HG03097 (cell line): Measurements from ENCODE around the gene DIP2B.
"Not testable (repeated sequence)": the region's sequence is repeated elsewhere in the genome, so short reads cannot be mapped to it uniquely, and the experiment has no call there.

Source experiments
- ATAC-seq: cut with Tn5 transposase; IDR thresholded peaks from one replicate; pipeline ENCODE4 v1.9.1; 2021; ENCODE audit not compliant: unreplicated experiment, low FRiP score

DIP2B gene

DNA sequence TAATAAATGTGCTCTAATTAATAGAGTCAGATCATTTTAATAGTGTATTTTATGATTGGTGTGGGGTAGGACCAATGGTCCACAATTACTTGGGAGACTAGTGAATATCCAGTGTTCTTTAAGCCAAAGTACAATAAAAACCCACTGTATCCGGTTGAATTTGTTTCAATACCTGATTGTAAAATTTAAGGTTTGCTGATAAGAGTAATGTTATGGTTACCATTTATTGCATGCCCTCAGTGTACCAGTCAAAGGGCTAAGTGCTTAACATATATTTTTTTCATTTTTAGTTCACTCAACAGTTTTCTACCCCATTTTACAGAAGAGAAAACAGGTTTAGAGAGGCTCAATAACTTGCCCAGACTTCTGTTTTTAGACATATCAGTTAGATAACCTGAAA, 161.2 kb downstream of the DIP2B start:
- ATAC-seq, result no peak

DNA sequence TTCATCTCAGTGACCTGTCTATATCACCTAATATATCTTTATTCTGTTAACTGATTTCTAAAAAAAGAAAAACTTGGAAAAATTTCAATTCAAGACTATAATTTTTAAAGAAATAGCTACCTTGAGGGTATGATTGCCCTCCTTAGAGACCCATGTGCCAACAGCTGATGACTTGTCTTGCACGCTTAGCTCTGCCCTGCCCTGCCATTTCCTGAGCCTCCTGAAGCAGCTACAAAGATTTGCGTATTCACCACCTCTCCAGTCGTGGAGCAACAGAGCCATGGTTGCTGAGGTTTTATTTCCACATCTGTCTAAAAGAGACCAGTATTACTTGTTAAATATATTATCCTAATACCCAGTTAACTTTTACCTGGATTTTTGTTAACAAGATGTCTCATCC, 167.4 kb downstream of the DIP2B start:
- no peak for ATAC-seq

DNA sequence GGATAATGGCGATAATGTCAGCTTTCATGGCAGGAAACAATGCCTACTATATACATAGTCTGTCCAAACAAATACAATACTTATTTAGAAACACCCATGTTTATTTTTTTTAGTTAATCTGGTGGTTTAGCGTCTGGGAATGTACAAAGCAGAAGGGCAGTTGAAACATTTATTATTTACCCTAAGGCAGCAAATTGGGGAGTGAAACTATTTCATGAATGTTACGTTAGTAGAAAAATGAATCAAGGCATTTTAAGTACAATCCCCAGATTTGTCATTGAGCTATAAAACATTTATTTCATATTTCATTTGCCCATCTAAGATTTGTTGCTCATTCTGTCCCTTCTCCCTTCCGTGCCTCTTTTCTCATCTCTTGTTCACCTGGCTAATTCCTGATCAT, 172.0 kb downstream of the DIP2B start:
- no peak for ATAC-seq

DNA sequence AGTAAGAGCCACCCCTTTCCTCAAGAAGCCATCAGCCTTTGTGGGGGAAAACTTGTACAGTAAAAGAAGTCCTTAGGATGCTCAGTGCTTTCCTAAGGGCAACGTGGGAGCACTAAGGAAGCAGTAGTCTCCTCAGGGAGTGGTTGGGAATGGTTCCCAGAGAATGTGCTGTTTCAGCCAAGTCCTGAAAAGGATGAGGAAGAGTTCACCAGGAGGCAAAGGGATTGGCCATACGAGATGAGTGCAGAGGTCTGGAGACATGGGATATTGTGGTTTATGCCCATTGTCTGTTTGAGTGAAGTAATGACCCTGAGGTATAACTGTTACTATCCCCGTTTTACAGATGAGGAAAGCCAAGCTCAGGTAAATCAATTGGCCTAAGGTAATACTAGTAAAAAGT, 173.1 kb downstream of the DIP2B start:
- no peak for ATAC-seq

DNA sequence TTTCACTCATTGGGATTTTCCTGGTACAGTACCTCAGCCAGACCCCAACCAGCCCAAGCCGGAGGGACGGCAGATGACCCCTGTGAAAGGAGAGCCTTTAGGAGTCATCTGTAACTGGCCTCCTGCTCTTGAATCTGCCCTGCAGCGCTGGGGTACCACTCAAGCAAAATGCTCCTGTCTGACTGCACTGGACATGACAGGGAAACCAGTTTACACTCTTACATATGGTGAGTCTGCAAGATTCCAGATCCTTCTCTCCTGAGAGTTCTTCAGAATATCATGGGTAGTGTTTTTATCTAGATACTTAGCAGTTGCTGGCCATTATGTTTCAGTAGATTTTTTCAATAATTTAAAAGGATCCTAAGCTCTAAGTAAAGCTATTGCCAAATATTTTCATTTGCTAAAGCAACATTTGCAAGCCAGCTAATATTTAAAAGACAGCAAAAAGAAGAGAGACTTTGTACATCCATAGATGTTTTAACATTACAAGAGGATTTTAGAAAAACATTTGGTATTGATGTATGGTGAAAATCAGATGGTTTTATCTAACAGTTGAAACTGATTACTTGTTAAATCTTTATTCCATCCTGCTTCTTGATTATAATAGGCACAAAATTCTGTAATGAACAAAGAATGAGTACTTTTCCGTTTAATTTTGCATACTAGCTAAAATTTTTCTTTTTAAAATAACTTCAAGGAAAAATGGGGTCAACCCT, 174.0 kb downstream of the DIP2B start:
- ATAC-seq, result no peak

DNA sequence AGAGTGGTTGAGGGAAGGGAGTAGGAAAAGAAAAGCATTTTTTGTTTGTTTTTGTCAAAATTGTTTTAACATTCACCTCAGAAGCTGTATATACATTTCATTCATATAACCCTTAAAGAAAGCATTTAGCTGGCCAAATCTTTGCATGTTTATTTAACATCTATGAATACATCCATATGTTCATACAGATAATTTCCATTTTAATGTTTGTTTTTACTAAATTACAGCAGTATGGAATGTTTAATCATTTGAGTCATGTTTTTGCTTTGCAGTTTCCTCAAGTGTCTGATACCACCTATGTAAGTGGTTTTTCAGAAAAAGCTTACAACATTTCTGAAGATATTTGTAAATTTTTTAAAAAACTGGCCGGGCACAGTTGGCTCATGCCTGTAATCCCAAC, 174.8 kb downstream of the DIP2B start:
- ATAC-seq, result no peak

DNA sequence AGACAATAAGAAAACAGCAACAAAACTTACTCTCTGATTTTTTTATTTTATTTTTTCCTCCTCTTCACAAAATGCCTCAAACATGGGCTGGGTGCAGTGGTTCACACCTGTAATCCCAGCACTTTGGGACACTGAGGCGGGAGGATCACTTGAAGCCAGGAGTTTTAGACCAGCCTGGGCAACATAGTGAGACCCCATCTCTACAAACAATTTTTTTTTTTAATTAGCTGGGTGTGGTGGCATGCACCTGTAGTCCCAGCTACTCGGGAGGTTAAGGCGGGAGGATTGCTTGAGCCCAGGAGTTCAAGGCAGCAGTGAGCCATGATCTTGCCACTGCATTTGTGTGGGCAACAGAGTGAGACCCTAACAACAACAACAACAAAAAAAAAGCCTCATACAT, 176.3 kb downstream of the DIP2B start:
- not testable (repeated sequence) for ATAC-seq

DNA sequence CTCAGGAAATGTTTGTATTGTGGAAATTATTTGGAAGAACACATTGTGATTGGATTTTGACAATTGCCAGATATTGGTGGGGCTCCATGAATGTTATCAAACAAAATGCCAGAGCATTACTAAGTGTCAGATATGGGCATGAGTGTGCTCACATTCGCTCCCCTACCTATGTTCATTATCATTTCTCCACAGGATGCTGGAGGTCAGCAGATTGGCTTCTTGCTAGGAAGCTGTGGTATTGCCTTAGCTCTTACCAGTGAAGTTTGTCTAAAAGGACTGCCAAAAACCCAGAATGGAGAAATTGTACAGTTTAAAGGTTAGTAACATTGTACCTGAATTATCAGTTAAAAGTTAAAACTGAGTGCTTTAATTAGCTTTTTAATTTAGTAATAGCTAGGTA, 180.9 kb downstream of the DIP2B start:
- ATAC-seq, result no peak

DNA sequence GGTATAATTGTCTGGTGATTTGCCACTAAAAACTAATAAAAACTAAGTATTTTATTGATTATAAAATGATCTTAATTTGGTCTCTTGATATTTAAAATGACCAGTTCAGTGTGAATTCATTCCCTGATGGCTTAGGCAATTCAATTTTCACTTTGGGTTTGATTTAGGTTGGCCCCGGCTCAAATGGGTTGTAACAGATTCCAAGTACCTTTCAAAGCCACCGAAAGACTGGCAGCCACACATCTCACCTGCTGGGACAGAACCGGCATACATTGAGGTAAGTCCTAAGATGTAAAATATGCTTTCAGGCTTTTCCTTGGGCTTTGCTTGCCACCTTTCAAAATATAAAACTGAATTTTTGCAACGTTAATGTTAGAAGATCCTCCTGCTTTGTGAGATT, 181.6 kb downstream of the DIP2B start:
- ATAC-seq, result no peak

DNA sequence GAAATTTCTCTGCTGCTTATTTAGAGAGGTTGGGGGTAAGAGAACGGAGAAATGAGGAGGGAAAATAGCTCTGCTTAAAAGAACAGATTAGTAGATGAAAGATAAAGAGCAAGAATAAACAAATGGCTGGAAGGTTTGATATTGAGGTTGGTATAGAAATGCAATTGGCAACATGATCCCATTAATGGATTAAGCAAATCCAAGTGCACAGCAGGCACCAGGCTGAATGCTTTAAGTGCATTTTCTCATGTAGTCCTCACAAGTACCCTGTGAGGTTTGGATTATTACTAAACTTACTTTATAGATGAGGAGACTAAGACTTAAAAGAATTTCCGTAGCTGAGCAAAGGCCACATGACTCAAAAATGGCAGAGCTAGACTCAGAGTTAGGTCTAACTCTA, 182.2 kb downstream of the DIP2B start:
- ATAC-seq, result no peak

DNA sequence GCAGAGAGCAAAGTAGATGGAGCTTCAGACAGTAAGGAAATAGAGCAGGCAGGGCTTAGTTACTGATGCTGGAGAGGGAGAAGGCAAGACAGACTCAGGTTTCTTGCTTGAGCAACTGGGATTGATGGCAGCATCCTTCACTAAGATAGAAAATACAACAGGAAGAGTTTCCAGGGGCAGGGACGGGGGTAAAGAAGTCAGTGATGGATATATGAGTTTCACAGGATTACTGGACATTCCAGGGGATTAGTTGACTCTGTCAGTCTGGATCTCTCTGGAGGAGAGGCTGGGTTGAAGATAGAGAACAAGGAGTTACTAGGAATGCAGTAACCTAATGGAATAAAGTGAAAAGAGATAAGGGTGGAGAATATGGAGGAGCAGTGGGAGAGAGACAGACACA, 184.7 kb downstream of the DIP2B start:
- ATAC-seq, result no peak

DNA sequence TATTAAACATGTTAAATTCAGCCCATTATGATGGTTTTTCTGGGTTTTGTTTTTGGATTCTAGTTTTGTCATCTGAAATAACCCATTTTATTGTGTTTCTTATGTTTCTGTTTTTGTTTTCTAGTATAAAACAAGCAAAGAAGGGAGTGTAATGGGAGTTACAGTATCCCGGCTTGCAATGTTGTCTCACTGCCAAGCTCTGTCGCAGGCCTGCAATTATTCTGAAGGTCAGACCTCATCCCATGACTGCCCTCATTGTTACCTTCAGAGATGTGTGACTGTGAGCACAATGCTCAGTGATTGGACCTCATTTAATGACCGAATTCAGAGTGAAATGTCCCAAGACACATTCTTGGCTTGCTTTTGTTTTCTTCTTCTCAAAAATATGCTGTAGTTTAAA, 186.1 kb downstream of the DIP2B start:
- no peak for ATAC-seq

DNA sequence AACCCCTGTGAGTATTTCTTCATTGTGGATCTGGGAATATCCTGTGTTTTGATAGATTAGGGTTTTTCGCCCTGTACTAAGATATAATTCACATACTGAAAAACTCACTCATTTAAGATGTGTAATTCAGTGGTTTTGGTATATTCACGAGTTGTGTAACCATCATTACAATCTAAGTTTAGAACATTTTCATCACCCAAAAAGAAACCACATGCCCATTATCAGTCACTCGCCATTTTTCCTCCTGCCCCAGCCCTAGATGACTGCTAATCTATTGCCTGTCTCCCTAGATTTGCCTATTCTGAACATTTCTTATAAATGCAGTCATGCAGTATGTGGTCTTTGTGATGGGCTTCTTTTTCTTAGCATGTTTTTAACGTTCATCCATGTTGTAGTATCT, 191.2 kb downstream of the DIP2B start:
- no peak for ATAC-seq

DNA sequence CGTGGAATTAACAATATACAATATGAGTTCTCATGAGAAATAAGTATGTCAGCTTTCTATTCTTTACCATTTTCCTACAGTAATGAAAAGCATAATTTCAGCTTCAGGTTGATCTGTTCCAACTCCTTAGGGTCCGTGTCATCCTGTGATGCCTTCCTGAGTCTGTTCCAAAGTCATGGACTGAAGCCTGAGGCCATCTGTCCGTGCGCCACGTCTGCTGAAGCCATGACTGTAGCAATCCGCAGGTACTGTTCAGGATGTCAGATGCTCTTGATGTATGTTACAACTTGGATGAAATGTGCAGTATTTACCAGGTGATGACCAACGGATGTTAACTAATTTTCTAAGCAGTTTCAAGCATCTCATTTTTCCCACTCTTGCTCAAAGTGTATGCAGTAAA, 192.1 kb downstream of the DIP2B start:
- no peak for ATAC-seq

DNA sequence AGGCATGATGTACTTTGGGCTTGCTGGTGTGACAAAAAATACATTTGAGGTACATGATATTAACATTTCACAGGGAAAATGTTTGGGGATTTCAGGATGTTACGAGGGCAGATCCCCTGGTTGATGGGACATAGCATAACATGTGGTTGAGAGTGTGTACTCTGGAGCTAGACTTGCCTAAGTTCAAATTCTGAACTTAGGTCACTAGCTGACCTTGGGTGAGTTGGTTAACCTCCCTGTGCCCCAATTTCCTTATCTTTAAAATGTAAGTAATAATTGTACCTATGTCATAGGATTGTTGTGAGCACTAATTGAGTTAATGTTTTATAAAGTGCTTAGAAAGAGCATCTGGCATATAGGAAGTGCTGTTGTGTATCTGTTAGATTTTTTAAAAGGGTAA, 194.4 kb downstream of the DIP2B start:
- no peak for ATAC-seq

DNA sequence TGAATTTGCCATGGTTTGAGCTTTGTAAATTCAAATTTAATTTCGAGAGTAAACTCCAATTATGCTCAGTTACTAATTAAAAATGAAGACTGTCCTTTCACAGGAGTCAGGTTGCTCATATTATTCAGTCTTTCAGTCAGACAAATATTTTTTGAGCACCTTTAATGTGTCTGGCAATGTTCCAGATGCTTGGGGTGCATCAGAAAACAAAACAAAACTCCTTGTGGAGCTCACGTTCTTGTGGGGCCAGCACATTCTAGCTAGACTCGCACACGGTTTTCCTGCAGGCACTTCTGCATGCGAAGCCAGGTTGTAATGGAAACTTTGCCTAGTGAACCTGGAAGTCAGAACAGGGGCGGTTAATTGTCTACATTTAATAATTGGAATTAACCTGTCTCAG, 195.2 kb downstream of the DIP2B start:
- ATAC-seq, result no peak

DNA sequence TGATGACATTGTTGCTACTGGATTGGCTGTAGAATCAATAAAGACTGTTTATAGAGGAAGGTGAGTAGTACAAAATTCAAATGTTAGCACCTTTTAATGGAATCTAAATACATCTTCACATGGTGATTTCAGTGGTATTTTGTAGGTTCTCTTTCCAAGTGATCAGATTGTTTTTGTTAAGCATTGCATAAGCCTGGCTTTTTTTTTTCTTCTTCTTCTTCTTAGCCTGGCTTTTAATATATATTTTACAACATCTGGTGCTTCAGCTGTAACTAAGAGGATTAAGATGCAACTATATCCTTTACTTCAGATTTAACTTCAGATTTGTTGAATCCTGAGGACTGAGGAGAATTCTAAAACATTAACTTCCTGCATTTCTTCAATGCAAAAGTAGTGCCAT, 201.8 kb downstream of the DIP2B start:
- no peak for ATAC-seq

DNA sequence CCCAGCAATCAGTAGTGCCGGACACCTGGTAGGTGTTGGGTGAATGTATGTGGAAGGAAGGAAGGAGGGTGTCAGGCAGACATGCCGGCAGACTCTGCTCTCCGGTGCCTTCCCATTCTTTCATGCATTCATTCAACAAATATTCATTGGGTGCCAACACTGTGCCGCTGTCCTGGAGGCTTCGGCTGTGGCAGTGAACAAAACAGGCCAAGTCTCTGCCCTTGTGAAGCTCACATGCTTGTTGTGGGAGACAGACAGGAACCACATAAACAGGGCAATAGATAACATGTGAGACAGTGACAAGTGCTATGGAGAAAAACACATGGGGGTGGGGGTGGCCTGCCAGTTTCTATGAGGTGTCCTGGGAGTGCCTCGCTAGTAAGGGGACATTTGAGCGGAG, 202.6 kb downstream of the DIP2B start:
- no peak for ATAC-seq

DNA sequence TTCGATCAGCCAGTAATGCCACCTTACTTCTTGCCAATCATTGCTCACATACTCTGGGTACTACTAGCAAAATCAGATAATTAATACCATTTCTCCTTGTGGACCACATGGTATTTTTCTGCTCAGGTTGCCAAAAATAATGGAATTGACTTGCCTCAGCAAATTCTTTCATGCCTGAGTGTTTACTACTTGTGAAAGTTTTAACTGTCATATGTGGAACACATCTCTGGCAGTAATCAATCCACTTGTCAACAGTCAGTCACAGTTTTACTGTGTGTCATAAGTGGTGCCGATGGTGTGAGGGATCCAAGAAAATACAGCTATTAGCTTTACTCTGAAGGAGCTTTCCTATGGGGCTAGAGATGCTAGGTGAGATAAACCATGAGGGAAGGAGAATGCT, 203.8 kb downstream of the DIP2B start:
- no peak for ATAC-seq

DNA sequence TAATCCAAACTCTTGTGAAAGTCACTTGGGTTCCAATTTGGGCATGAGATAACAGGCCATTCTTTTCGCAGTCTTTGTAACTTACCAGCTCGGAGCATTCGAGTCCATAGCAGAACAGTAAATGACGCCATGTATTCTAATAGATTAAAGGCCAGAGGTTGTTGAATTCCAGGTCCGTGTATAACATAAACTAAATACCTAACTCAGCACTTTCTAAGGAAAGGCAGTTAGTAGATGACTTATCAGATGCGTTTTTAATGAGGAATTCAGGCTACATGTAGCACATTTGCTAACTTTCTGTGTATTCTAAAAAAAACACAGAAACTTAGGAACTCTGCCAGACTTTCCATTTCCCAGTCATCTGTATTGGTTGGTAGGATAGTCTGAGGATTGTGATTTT, 206.3 kb downstream of the DIP2B start:
- no peak for ATAC-seq

DNA sequence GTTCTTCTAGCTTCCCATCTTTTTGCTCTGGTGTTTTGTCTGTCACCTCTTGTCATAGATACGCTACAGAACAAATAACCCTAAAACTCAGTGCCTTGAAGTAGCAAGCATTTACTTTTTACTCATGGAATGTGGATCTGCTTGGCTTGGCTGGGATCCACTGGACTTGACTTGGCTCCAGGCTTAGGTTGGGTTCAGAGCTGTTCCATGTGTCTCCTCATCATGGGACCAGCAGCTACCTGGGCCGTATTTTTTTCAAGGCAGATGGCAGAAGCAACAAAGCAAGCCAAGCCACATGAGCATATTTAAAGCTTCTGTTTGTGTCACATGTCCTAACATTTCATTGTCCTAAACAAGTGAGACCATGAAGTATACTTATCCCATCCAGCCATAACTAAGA, 210.4 kb downstream of the DIP2B start:
- no peak for ATAC-seq

DNA sequence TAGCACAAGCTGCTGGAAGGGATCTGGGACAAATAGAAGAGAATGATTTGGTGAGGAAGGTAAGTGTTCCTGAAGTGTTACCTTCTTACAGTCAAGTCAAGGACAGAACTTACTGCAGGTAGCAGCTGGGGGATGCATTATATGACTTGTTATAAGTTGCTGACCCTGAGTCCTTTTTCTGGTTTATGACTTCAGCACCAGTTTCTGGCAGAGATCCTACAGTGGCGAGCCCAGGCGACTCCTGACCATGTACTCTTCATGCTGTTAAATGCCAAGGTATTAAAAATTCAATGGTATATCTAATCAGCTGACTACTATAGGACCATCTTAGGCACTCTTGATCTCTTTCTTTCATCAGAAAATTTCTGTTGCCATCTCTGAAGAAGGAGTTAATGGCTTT, 214.0 kb downstream of the DIP2B start:
- no peak for ATAC-seq

DNA sequence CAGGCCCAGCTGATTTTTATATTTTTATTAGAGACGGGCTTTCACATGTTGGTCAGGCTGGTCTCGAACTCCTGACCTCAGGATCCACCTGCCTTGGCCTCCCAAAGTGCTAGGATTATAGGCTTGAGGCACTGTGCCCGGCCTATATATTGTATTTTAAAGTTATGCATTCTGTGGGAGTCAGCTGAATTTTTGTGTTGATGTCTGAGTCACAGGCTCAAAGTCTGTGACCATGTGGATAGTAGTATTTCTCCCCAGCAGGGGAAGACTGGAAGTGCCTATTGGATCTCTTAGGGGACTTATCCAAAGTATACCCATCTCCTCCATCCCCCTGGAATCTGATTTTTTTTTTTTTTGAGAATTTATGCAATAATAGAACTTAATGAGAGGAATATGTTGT, 215.3 kb downstream of the DIP2B start:
- ATAC-seq, result no peak
